NCI-H1092 treated with DMSO at 0.1 percent for 48 hours (cell line): Measurements from ENCODE around the gene MARCHF6.
A peak's percentile ranks its signal among the peaks of the same experiment; 100 is the strongest.
"Not testable (repeated sequence)": the region's sequence is repeated elsewhere in the genome, so short reads cannot be mapped to it uniquely, and the experiment has no call there.

Source experiments
- DNase-seq: peaks from one replicate; lab custom pipeline; 2025; lab: John Stamatoyannopoulos, UW

Gene MARCHF6

GRCh38 chr5:10353241-10354047 lies at the start of gene MARCHF6:
TSS of gene MARCHF6 (plus strand) at chr5:10353695. CDS start at chr5:10353899, 204 bp downstream.
- DNase-seq, result peak; percentile 94

GRCh38 chr5:10303699-10304170 lies 49.8 kb upstream of the MARCHF6 start:
- no peak for DNase-seq

GRCh38 chr5:10304932-10305331 lies 48.6 kb upstream of the MARCHF6 start:
- DNase-seq, result peak; percentile 22

GRCh38 chr5:10306114-10306513 lies 47.4 kb upstream of the MARCHF6 start:
- DNase-seq, result no peak

- DNase-seq, result peak; percentile 64
These were observed 46.7 kb upstream of the MARCHF6 start for GRCh38 chr5:10306806-10307205.

GRCh38 chr5:10307206-10308148 lies 46.0 kb upstream of the MARCHF6 start, which contains the start of gene CMBL:
TSS of gene CMBL (minus strand) at chr5:10307902. CDS start at chr5:10290762, 17,140 bp downstream.
- peak; percentile 73 for DNase-seq

- no peak for DNase-seq
These were observed 44.7 kb upstream of the MARCHF6 start for GRCh38 chr5:10308844-10309243.

- no peak for DNase-seq
These were observed 43.3 kb upstream of the MARCHF6 start for GRCh38 chr5:10310066-10310779.

GRCh38 chr5:10310835-10311570 lies 42.5 kb upstream of the MARCHF6 start:
- not testable (repeated sequence) for DNase-seq

GRCh38 chr5:10311595-10312425 lies 41.7 kb upstream of the MARCHF6 start:
- DNase-seq, result no peak

GRCh38 chr5:10315201-10315600 lies 38.3 kb upstream of the MARCHF6 start:
- DNase-seq, result no peak

GRCh38 chr5:10315824-10316509 lies 37.5 kb upstream of the MARCHF6 start:
- DNase-seq, result no peak

- no peak for DNase-seq
These were observed 35.4 kb upstream of the MARCHF6 start for GRCh38 chr5:10317825-10318682.

- no peak for DNase-seq
These were observed 34.2 kb upstream of the MARCHF6 start for GRCh38 chr5:10319202-10319851.

GRCh38 chr5:10320793-10321192 lies 32.7 kb upstream of the MARCHF6 start:
- no peak for DNase-seq

GRCh38 chr5:10321882-10322281 lies 31.6 kb upstream of the MARCHF6 start:
- no peak for DNase-seq

GRCh38 chr5:10323588-10324488 lies 29.7 kb upstream of the MARCHF6 start:
- no peak for DNase-seq
